Vagina (tissue), 2 donors: ENCODE measurements around the gene USP54.

Source experiments
- CTCF ChIP-seq, 3 experiments: fragments of 450-650 bp in 2 of 3; fragments of 200-600 bp in 1 of 3; sonication (generic) in 1 of 3; IDR thresholded peaks; one replicate each; pipeline ENCODE4 v1.5.1; 2017 to 2019; ENCODE audit warnings: antibody characterized with exemption in 3 of 3, mild to moderate bottlenecking in 2 of 3, moderate library complexity in 2 of 3
- POLR2A ChIP-seq, 2 donors: fragments of 450-650 bp; IDR thresholded peaks; one replicate each; pipeline ENCODE4 v1.6.1; 2017; ENCODE audit warnings: antibody characterized with exemption in 2 of 2, mild to moderate bottlenecking in 2 of 2, moderate library complexity in 2 of 2
- POLR2AphosphoS5 ChIP-seq, 2 donors: sonication (generic); formaldehyde crosslinking; IDR thresholded peaks; one replicate each; pipeline ENCODE4 v1.9.0; 2017; ENCODE audit warnings: antibody characterized with exemption in 2 of 2, mild to moderate bottlenecking in 2 of 2, low read depth in 1 of 2; ENCODE audit not compliant: insufficient read depth in 1 of 2

- TF ChIP-seq CTCF (IDR thresholded peaks at IDR 0.05) (no peak), POLR2AphosphoS5 (IDR thresholded peaks at IDR 0.05; ENCODE audit: insufficient read depth in 1 of 2, low read depth in 1 of 2) (no peak), POLR2A (IDR thresholded peaks at IDR 0.05) (no peak)
These were observed 39.6 kb downstream of the USP54 start for GRCh38 chr10:73551515-73551914.
